Kidney (tissue), 14 donors: Measurements from ENCODE around the gene NELFB. TPM values are rescaled to one million over a fixed set of nuclear protein-coding genes. Genes with fewer than 3 reads are reported as not detected.

Experiments
- DNase-seq, 5 donors: peaks; one replicate each; pipeline ENCODE4 v3.0.0-alpha.2; 2013 to 2020
- FAIRE-seq: peaks from 2 replicates; lab custom pipeline; 2012; peaks lifted over from hg19 to GRCh38; lab: Jason Lieb, UNC
- H3K27ac ChIP-seq, 2 donors: one replicate each; pipeline ENCODE4 v1.7.0; 2013; ENCODE audit warnings: low read depth in 2 of 2, low read length in 2 of 2, inconsistent platforms in 1 of 2
- H3K27me3 ChIP-seq: one replicate; pipeline ENCODE4 v1.7.1; 2013; ENCODE audit warnings: low read length, inconsistent platforms; ENCODE audit not compliant: control insufficient read depth, insufficient read depth
- H3K36me3 ChIP-seq, 3 donors: one replicate each; pipeline versions ENCODE4 v1.7.0 to v1.7.1; 2013; ENCODE audit warnings: low read length in 3 of 3, control low read depth in 1 of 3, inconsistent platforms in 1 of 3; ENCODE audit not compliant: insufficient read depth in 3 of 3, control insufficient read depth in 2 of 3
- H3K4me1 ChIP-seq, 3 donors: one replicate each; pipeline versions ENCODE4 v1.7.0 to v1.7.1; 2013; ENCODE audit warnings: low read length in 3 of 3, inconsistent platforms in 1 of 3, low read depth in 1 of 3; ENCODE audit not compliant: control insufficient read depth in 2 of 3, insufficient read depth in 2 of 3
- H3K4me3 ChIP-seq, 3 donors: one replicate each; pipeline versions ENCODE4 v1.7.0 to v1.8.1; 2013; ENCODE audit warnings: low read length in 3 of 3, control low read depth in 1 of 3, inconsistent platforms in 1 of 3
- H3K9ac ChIP-seq, 3 donors: one replicate each; pipeline versions ENCODE4 v1.7.0 to v1.7.1; 2013; ENCODE audit warnings: low read length in 3 of 3, control low read depth in 1 of 3, inconsistent platforms in 1 of 3
- H3K9me3 ChIP-seq, 3 donors: one replicate each; pipeline versions ENCODE4 v1.7.0 to v1.7.1; 2013; ENCODE audit warnings: low read length in 3 of 3, control low read depth in 1 of 3, inconsistent platforms in 1 of 3; ENCODE audit not compliant: control insufficient read depth in 2 of 3, insufficient read depth in 1 of 3
- CTCF ChIP-seq: IDR thresholded peaks from 3 replicates; pipeline ENCODE4 v1.5.1; 2012; ENCODE audit warnings: mild to moderate bottlenecking, moderate library complexity, borderline replicate concordance; ENCODE audit not compliant: insufficient read depth; ENCODE audit errors: extremely low read depth
- intact Hi-C: fragments of 100-400 bp; cut with DNase I; formaldehyde crosslinking; loops from one replicate; pipeline ENCODE4 v1.11.1; 2022
- polyA plus RNA-seq: library from polyadenylated mRNA; stranded (reverse); fragments of 350-450 nt; fragmentation: Illumina TruSeq; extraction: RNeasy Lipid Tissue Mini Kit (QIAGEN cat#74804); gene quantifications from one replicate; pipeline ENCODE4 v1.2.3, GENCODE V29; 2014; ENCODE audit warnings: low read depth, low replicate concordance; ENCODE audit not compliant: insufficient read depth
- total RNA-seq: library from RNA; stranded (reverse); fragmentation: NEBNext Ultra II Directional; extraction: Animal tissue kit (Norgen Biotek cat#: 25700); gene quantifications from one replicate; pipeline ENCODE4 v1.2.1, GENCODE V29; 2021
- donor health status: control.
- donor health status: control.
- donor health status: control.
- donor health status: control.
- donor health status: control.
- donor health status: DM: yes; HTN: yes; CAD: no.
- donor health status: Normal renal cell carcinoma (clear cell type).

The NELFB gene
- total and polyA plus RNA-seq, 2 donors from 2014 or later = 43.8 to 57.3 TPM

- peaks cover 0 to 23% (median 7%) of the 10 kb centered on the region in 3 donors for H3K4me1 ChIP-seq
- H3K4me3 ChIP-seq = no peak overlapping the region
- H3K36me3 ChIP-seq = no peaks in the 10 kb centered on the region
- intact Hi-C loops = no loop called here
- no peak overlapping the region for H3K27ac ChIP-seq
- DNase-seq = peak in 2 of 5 donors; percentile 43 to 75
- TF ChIP-seq CTCF = no peak
- no peak for FAIRE-seq
- no peaks in the 10 kb centered on the region for H3K27me3 ChIP-seq
- H3K9me3 ChIP-seq = no peaks in the 10 kb centered on the region
- H3K9ac ChIP-seq = no peak overlapping the region
Measured at GRCh38 chr9:137279741-137280473, 24.8 kb downstream of the NELFB start.

- Histone ChIP-seq H3K27me3 (no peaks in the 10 kb centered on the region), H3K4me1 (peaks cover 0 to 19% (median 7%) of the 10 kb centered on the region in 3 donors), H3K27ac (no peak overlapping the region), H3K36me3 (no peaks in the 10 kb centered on the region), H3K9me3 (no peaks in the 10 kb centered on the region), H3K4me3 (no peak overlapping the region), H3K9ac (no peak overlapping the region)
- FAIRE-seq (no peak), DNase-seq (peak in 3 of 5 donors; percentile 40 to 73 (median 72))
- intact Hi-C loops = no loop called here
- peak; percentile 4 for TF ChIP-seq CTCF
Measured at GRCh38 chr9:137280474-137281344, 25.6 kb downstream of the NELFB start.

GRCh38 chr9:137281345-137282116, 26.4 kb downstream of the NELFB start:
- FAIRE-seq (no peak), DNase-seq (peak; percentile 21 to 69 (median 54))
- peaks cover 0 to 10% (median 6%) of the 10 kb centered on the region in 3 donors for H3K4me1 ChIP-seq
- no peak overlapping the region for H3K27ac ChIP-seq
- intact Hi-C loops = no loop called here
- H3K4me3 ChIP-seq = no peak overlapping the region
- no peak overlapping the region for H3K9ac ChIP-seq
- no peaks in the 10 kb centered on the region for H3K27me3 ChIP-seq
- H3K36me3 ChIP-seq = no peaks in the 10 kb centered on the region
- TF ChIP-seq CTCF = no peak
- H3K9me3 ChIP-seq = no peaks in the 10 kb centered on the region
